Activated naive CD8-positive, alpha-beta T cell treated with anti-CD3 and anti-CD28 coated beads, Interleukin-2, amount 10 ng/mL, durations not matched to agents 7 days and 5 days (primary cell): ENCODE data around the gene PAK4. TPM values are rescaled to one million over a fixed set of nuclear protein-coding genes. Genes with fewer than 3 reads are reported as not detected.

Experiments
- ATAC-seq: fragments of 150-1000 bp; cut with Tn5 transposase; one replicate; pipeline ENCODE4 v1.10.0; 2021; ENCODE audit warnings: low read depth, moderate library complexity
- POLR2A ChIA-PET: fragments of 350-600 bp; sonication (Branson Sonifier 250); formaldehyde crosslinking; loops from one replicate; lab custom pipeline; 2021; ENCODE audit warnings: antibody characterized with exemption; lab: Charles Lee
- DNase-seq: peaks from one replicate; pipeline ENCODE4 v3.0.0; 2021
- H3K27ac Mint-ChIP-seq: one replicate; pipeline ENCODE4 v1.8.0; 2022; ENCODE audit warnings: mild to moderate bottlenecking, mixed read lengths
- H3K27me3 Mint-ChIP-seq: one replicate; pipeline ENCODE4 v1.8.0; 2022; ENCODE audit warnings: mild to moderate bottlenecking, moderate library complexity, mixed read lengths
- H3K36me3 Mint-ChIP-seq: one replicate; pipeline ENCODE4 v1.8.0; 2021; ENCODE audit warnings: mild to moderate bottlenecking, mixed read lengths
- H3K4me1 Mint-ChIP-seq: one replicate; pipeline ENCODE4 v1.8.0; 2021; ENCODE audit warnings: mixed read lengths
- H3K4me3 Mint-ChIP-seq: one replicate; pipeline ENCODE4 v1.8.0; 2022; ENCODE audit warnings: mild to moderate bottlenecking, moderate library complexity, mixed read lengths
- H3K9me3 Mint-ChIP-seq: one replicate; pipeline ENCODE4 v1.8.0; 2021; ENCODE audit warnings: mixed read lengths
- total RNA-seq, 2 experiments: library from RNA; stranded (reverse); gene quantifications; one replicate each; pipeline ENCODE4 v1.2.3, GENCODE V29; 2021

PAK4 gene
- total RNA-seq, 2 experiments from 2014 or later, result 16.1 to 17.1 TPM

DNA sequence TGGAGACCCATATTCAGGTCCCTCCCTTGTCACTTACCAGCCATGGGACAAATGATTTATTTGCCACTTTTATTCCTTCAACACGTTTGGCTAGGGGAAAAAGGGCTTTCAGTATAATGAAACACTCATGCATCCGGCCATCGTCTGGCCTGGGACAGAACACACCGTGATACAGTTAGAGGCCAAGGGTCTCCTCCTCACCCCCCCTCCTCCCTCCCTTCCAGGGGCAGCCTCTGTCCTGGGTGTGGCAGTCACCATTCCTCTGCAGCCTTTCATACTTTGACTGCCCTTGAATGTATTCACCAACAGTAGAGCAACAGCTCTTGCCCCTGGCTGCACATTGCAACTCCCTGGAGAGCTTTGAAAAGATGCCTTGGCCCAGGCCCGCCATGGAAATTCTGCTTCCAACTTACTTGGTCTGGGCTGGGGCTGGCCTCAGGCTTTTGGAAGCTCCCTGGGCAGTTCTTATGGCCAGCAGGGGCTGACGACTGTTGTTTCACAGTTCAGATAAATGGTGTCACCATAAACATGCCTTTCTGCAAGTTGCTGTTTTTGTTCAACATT is 3.0 kb downstream of the PAK4 start:
- DNase-seq (no peak), ATAC-seq (no peak)
- Mint-ChIP-seq H3K27me3 (no peaks in the 10 kb centered on the region), H3K36me3 (peaks cover 2% of the 10 kb centered on the region), H3K4me3 (no peak overlapping the region), H3K4me1 (peaks cover 26% of the 10 kb centered on the region), H3K27ac (no peak overlapping the region), H3K9me3 (no peaks in the 10 kb centered on the region)
- POLR2A ChIA-PET, result no interaction called here

GRCh38 chr19:39129116-39129515 is 3.5 kb downstream of the PAK4 start:
- Mint-ChIP-seq H3K27me3 (no peaks in the 10 kb centered on the region), H3K4me1 (peaks cover 25% of the 10 kb centered on the region), H3K36me3 (peaks cover 2% of the 10 kb centered on the region), H3K4me3 (no peak overlapping the region), H3K27ac (no peak overlapping the region), H3K9me3 (no peaks in the 10 kb centered on the region)
- DNase-seq (no peak), ATAC-seq (no peak)
- POLR2A ChIA-PET, result no interaction called here

DNA sequence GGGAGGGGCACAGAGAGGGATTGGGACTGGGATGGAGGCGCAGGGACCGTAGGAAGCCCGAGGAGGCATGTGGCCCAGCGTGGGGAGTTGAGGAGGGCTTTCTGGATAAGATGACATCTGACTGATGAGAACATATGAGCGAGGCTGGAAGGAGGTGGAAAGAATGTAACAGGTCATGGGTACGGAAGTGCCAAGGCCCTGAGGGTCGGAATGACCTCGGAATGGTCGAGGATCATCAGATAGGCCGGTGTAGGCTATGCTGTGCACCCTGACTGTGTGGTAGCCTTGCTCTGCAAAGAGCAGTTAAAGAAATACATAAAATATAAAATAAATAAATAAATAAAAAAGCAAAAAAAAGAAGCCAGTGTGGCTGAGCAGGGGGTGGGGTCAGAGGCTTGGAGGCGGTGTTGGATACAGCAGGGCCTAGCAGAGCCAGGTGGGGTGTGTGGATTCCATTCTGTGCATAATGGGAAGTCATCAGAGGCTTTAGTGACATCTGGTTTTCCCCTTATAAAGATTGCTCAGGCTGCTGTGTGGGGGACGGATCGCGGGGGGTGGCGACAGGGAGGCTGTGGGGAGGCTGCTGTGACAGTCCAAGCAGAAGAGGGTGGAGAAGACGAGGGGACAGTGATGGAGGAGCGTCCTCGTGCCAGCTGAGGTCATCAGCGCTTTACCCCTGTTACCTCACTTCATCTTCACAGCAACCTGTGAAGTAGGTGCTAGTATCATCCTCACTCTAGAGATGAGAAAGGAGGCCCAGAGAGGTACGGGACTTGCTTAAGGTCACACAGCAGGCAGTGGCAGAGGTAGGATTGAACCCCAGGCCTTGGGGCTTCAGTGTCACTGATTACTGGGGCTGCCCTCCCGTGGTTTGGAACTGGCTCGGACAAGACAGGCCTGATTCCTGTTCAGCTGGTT is 5.0 kb downstream of the PAK4 start:
- ATAC-seq, result no peak
- H3K27me3 Mint-ChIP-seq, result no peaks in the 10 kb centered on the region
- H3K4me3 Mint-ChIP-seq, result no peak overlapping the region
- H3K36me3 Mint-ChIP-seq, result peaks cover 1% of the 10 kb centered on the region
- H3K4me1 Mint-ChIP-seq, result peaks cover 16% of the 10 kb centered on the region
- POLR2A ChIA-PET, result no interaction called here
- no peak overlapping the region for H3K27ac Mint-ChIP-seq
- no peak for DNase-seq
- no peaks in the 10 kb centered on the region for H3K9me3 Mint-ChIP-seq

DNA sequence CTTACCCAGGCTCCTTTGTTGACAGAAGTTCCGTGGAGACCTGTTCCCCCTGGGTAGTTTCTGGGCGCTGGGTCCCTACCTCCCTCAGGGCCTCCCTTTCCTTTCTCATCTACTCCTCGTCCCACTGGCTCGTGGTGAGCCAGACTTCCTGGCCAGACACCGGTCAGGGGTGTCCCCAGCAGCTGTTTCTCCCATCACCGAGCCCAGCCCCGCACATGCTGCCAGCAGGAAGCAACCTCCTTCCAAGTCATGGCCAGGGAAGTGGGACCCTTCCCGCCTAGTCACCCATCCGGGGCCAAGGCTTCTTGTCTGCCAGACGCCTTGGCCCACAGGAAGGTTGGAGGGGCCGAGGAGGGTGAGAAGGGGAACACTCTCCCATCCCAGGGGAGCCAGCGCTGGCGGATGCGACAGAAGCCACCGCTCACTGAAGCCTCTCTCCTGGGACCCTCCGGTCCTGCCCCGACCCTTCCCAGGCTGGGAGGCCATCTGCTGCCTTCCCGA is 5.7 kb downstream of the PAK4 start:
- peaks cover 14% of the 10 kb centered on the region for H3K4me1 Mint-ChIP-seq
- H3K4me3 Mint-ChIP-seq, result no peak overlapping the region
- POLR2A ChIA-PET, result no interaction called here
- H3K27ac Mint-ChIP-seq, result no peak overlapping the region
- DNase-seq (no peak), ATAC-seq (no peak)
- no peaks in the 10 kb centered on the region for H3K36me3 Mint-ChIP-seq
- no peaks in the 10 kb centered on the region for H3K9me3 Mint-ChIP-seq
- H3K27me3 Mint-ChIP-seq, result no peaks in the 10 kb centered on the region

GRCh38 chr19:39132344-39132969 is 6.9 kb downstream of the PAK4 start:
- ATAC-seq, result no peak

GRCh38 chr19:39133431-39134270 is 8.1 kb downstream of the PAK4 start:
- no peaks in the 10 kb centered on the region for H3K36me3 Mint-ChIP-seq
- ATAC-seq (no peak), DNase-seq (no peak)
- POLR2A ChIA-PET, result no interaction called here
- no peak overlapping the region for H3K4me3 Mint-ChIP-seq
- H3K27ac Mint-ChIP-seq, result no peak overlapping the region
- no peaks in the 10 kb centered on the region for H3K27me3 Mint-ChIP-seq
- peaks cover 6% of the 10 kb centered on the region for H3K4me1 Mint-ChIP-seq
- H3K9me3 Mint-ChIP-seq, result no peaks in the 10 kb centered on the region

More at GRCh38 chr19:39132344-39132969, 6.9 kb downstream of the PAK4 start:
- Mint-ChIP-seq H3K27ac (no peak overlapping the region), H3K27me3 (no peaks in the 10 kb centered on the region), H3K36me3 (no peaks in the 10 kb centered on the region), H3K4me1 (peaks cover 7% of the 10 kb centered on the region), H3K9me3 (no peaks in the 10 kb centered on the region), H3K4me3 (no peak overlapping the region)
- no peak for DNase-seq
- POLR2A ChIA-PET, result no interaction called here

GRCh38 chr19:39135701-39136100 is 10.1 kb downstream of the PAK4 start:
- Mint-ChIP-seq H3K4me3 (no peak overlapping the region), H3K36me3 (no peaks in the 10 kb centered on the region), H3K27ac (no peak overlapping the region), H3K4me1 (peaks cover 6% of the 10 kb centered on the region), H3K9me3 (no peaks in the 10 kb centered on the region), H3K27me3 (no peaks in the 10 kb centered on the region)
- POLR2A ChIA-PET, result no interaction called here
- ATAC-seq, result no peak
- no peak for DNase-seq

- POLR2A ChIA-PET, result no interaction called here
- no peak for DNase-seq
- Mint-ChIP-seq H3K4me1 (peaks cover 6% of the 10 kb centered on the region), H3K9me3 (no peaks in the 10 kb centered on the region), H3K27ac (peak overlapping the region; percentile 13), H3K36me3 (no peaks in the 10 kb centered on the region), H3K27me3 (no peaks in the 10 kb centered on the region), H3K4me3 (no peak overlapping the region)
- no peak for ATAC-seq
These were observed 10.8 kb downstream of the PAK4 start for GRCh38 chr19:39136225-39136940.

DNA sequence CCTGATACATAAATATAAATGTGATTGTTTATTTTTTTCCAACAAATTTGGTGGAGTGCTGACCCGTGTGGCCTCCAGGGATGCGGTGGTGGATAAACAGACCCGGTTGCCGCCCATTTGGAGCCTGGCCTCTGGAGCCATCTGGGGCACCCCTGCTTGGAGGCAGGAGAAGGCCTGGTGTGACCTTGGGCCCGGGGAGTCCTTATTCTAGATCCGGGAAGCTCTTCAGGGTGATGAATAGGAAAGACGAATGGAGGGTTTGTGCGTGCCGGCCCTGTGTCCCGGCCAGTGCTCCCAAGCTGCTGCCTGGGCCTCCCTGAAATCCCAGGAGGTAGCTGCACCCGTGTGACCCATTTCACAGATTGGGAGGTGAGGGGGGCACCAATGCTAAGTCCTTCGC is 11.5 kb downstream of the PAK4 start:
- H3K27ac Mint-ChIP-seq, result no peak overlapping the region
- peaks cover 6% of the 10 kb centered on the region for H3K4me1 Mint-ChIP-seq
- no peaks in the 10 kb centered on the region for H3K9me3 Mint-ChIP-seq
- POLR2A ChIA-PET, result no interaction called here
- no peak overlapping the region for H3K4me3 Mint-ChIP-seq
- ATAC-seq, result no peak
- no peaks in the 10 kb centered on the region for H3K27me3 Mint-ChIP-seq
- H3K36me3 Mint-ChIP-seq, result no peaks in the 10 kb centered on the region
- no peak for DNase-seq

DNA sequence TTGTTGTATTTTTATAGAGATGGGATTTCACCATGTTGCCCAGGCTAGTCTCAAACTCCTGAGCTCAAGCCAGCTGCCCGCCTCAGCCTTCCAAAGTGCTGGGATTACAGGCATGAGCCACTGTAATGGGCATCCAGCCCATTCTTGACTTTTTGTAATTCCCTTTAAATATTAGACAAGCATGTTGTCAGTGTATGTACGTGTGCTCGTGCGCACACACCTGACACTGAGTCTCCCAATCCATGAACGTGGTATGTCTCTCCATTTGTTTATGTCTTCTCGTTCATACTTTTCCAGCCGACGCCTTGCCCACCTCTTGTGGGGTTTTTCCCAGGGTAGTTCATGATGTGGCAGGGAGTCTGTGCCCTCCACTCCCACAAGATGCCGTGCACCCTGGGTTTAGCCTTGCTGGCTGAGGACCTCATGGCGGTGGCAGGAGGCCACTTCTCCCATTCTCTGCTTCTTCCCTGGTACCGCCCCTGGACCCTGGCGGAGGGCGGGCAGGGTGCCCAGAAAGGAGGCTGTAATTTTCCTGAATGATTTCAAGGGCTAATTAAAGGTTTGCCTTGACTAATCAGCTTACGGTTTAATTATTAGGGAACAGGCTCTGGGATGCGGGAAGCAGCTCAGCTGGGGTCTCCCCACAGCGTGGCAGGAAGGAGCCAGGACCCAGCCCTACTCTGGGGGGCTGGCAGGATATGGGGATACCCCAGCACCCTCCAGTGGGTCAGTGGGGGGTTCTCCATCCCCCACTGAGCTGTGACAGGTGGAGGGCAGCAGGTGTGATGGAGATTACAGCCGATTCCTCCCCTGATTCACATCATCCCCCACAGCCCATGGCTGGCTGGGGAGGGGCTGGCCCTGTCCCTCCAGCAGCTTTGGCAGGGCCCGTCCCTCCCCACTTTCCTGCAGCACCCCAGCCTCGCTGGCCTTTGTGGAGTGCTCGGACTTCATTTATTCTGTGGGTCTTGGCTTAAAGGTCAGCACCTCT is 12.9 kb downstream of the PAK4 start:
- DNase-seq (no peak), ATAC-seq (no peak)
- POLR2A ChIA-PET, result no interaction called here
- Mint-ChIP-seq H3K27me3 (no peaks in the 10 kb centered on the region), H3K4me3 (no peak overlapping the region), H3K36me3 (no peaks in the 10 kb centered on the region), H3K27ac (no peak overlapping the region), H3K9me3 (no peaks in the 10 kb centered on the region), H3K4me1 (peaks cover 4% of the 10 kb centered on the region)

- H3K36me3 Mint-ChIP-seq, result no peaks in the 10 kb centered on the region
- H3K4me1 Mint-ChIP-seq, result peaks cover 5% of the 10 kb centered on the region
- DNase-seq (no peak), ATAC-seq (no peak)
- H3K27ac Mint-ChIP-seq, result no peak overlapping the region
- no peaks in the 10 kb centered on the region for H3K27me3 Mint-ChIP-seq
- POLR2A ChIA-PET, result no interaction called here
- no peaks in the 10 kb centered on the region for H3K9me3 Mint-ChIP-seq
- H3K4me3 Mint-ChIP-seq, result no peak overlapping the region
These were observed 13.8 kb downstream of the PAK4 start for GRCh38 chr19:39139305-39139874.
